Measurements from ENCODE around the gene CDCP1.

Gene CDCP1

GRCh38 chr3:45180051-45180450 is 33.9 kb upstream of the CDCP1 start:
- H3K4me2 ChIP-seq (ENCODE audit: low read length), result no peak overlapping the region
- H4K20me1 ChIP-seq (ENCODE audit: insufficient read depth, low read length), result no peaks in the 10 kb centered on the region
- H3F3A ChIP-seq (ENCODE audit: insufficient read depth, low read length), result no peaks in the 10 kb centered on the region
- no peaks in the 10 kb centered on the region for H3K36me3 ChIP-seq (ENCODE audit: insufficient read depth, low read length)
- no peaks in the 10 kb centered on the region for H3K79me2 ChIP-seq (ENCODE audit: insufficient read depth, low read length)
- no peak for TF ChIP-seq EZH2 (IDR thresholded peaks at IDR 0.05; ENCODE audit: borderline replicate concordance, low read length)
- TF ChIP-seq CTCF (IDR thresholded peaks at IDR 0.05; ENCODE audit: low read length), result no peak
- no peak overlapping the region for H3K4me3 ChIP-seq (ENCODE audit: low read depth, low read length, poor library complexity, severe bottlenecking)
- H3K4me1 ChIP-seq (ENCODE audit: insufficient read depth, low read length, severe bottlenecking), result no peaks in the 10 kb centered on the region
- no peaks in the 10 kb centered on the region for H3K27me3 ChIP-seq (ENCODE audit: insufficient read depth, low read length)
- no peak overlapping the region for H3K27ac ChIP-seq (ENCODE audit: low read depth, low read length, poor library complexity, severe bottlenecking)
- H3K9me2 ChIP-seq (ENCODE audit: low read depth, low read length), result no peaks in the 10 kb centered on the region
- no peak overlapping the region for H3K9ac ChIP-seq (ENCODE audit: low read length)
- no peaks in the 10 kb centered on the region for H3K9me3 ChIP-seq (ENCODE audit: low read length)
- H2AFZ ChIP-seq (ENCODE audit: low read length), result no peak overlapping the region

- Histone ChIP-seq H3F3A (ENCODE audit: insufficient read depth, low read length) (no peaks in the 10 kb centered on the region), H3K4me1 (ENCODE audit: insufficient read depth, low read length, severe bottlenecking) (no peaks in the 10 kb centered on the region), H3K79me2 (ENCODE audit: insufficient read depth, low read length) (no peaks in the 10 kb centered on the region), H3K9me3 (ENCODE audit: low read length) (no peaks in the 10 kb centered on the region), H3K4me2 (ENCODE audit: low read length) (no peak overlapping the region), H3K9ac (ENCODE audit: low read length) (no peak overlapping the region), H3K4me3 (ENCODE audit: low read depth, low read length, poor library complexity, severe bottlenecking) (no peak overlapping the region), H3K27me3 (ENCODE audit: insufficient read depth, low read length) (no peaks in the 10 kb centered on the region), H3K9me2 (ENCODE audit: low read depth, low read length) (no peaks in the 10 kb centered on the region), H3K36me3 (ENCODE audit: insufficient read depth, low read length) (no peaks in the 10 kb centered on the region), H4K20me1 (ENCODE audit: insufficient read depth, low read length) (no peaks in the 10 kb centered on the region), H3K27ac (ENCODE audit: low read depth, low read length, poor library complexity, severe bottlenecking) (no peak overlapping the region), H2AFZ (ENCODE audit: low read length) (no peak overlapping the region)
- TF ChIP-seq EZH2 (IDR thresholded peaks at IDR 0.05; ENCODE audit: borderline replicate concordance, low read length), result no peak
- no peak for TF ChIP-seq CTCF (IDR thresholded peaks at IDR 0.05; ENCODE audit: low read length)
Observed at GRCh38 chr3:45179163-45179562, 33.0 kb upstream of the CDCP1 start.

DNA sequence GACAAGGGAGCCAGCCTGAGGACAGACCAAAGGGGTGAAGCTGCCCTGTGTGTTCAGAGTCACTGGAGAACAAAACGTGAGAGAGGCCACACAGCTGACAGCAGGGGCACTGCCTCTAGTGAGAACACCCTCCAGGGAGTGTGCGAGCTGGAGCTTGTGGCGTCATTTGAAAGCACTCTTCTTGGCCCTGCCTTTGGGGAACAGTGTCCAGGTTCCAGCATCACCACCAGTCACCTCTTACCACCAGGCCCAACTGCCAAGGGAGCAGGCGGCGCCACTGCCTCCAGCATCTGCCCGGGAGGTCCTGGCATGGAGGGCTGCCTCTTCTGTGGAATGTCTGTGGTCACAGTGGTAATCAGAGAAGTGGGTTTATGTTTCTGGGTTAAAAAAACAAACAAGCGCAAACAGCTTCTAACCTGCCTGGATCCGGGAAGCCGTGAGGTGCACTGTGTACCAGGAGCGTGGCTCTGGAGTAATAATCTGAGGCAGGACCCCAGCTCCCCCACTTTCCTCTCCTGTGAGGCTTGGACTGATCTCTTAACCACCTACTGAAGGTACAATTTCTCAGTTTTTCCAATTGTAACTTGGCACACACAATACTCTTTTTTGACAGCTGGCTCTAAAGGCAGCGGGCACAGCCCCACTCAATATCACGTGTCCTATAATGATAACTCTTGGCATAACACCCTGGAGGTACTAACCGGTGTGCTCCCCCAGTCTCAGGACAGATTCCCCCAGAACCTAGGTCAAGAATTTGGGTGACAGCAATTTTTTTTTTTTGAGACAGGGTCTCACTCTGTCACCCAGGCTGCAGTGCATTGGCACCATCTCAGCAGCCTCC is 32.2 kb upstream of the CDCP1 start:
- Histone ChIP-seq H2AFZ (ENCODE audit: low read length) (no peak overlapping the region), H3K4me1 (ENCODE audit: insufficient read depth, low read length, severe bottlenecking) (no peaks in the 10 kb centered on the region), H3K4me2 (ENCODE audit: low read length) (no peak overlapping the region)

More for the DNA sequence above, 32.2 kb upstream of the CDCP1 start:
- no peak for TF ChIP-seq EZH2 (IDR thresholded peaks at IDR 0.05; ENCODE audit: borderline replicate concordance, low read length)
- TF ChIP-seq CTCF (IDR thresholded peaks at IDR 0.05; ENCODE audit: low read length), result no peak
- Histone ChIP-seq H3K9me3 (ENCODE audit: low read length) (no peaks in the 10 kb centered on the region), H3K9me2 (ENCODE audit: low read depth, low read length) (no peaks in the 10 kb centered on the region), H4K20me1 (ENCODE audit: insufficient read depth, low read length) (no peaks in the 10 kb centered on the region), H3K36me3 (ENCODE audit: insufficient read depth, low read length) (no peaks in the 10 kb centered on the region), H3K79me2 (ENCODE audit: insufficient read depth, low read length) (no peaks in the 10 kb centered on the region), H3F3A (ENCODE audit: insufficient read depth, low read length) (no peaks in the 10 kb centered on the region), H3K27me3 (ENCODE audit: insufficient read depth, low read length) (no peaks in the 10 kb centered on the region), H3K9ac (ENCODE audit: low read length) (no peak overlapping the region), H3K27ac (ENCODE audit: low read depth, low read length, poor library complexity, severe bottlenecking) (no peak overlapping the region), H3K4me3 (ENCODE audit: low read depth, low read length, poor library complexity, severe bottlenecking) (no peak overlapping the region)
